H9 (cell line): ENCODE measurements around the gene ZRANB3. TPM values are rescaled to one million over a fixed set of nuclear protein-coding genes. Genes with fewer than 3 reads are reported as not detected.
"Not testable (repeated sequence)": the region's sequence is repeated elsewhere in the genome, so short reads cannot be mapped to it uniquely, and the experiment has no call there.

Experiments used
- DNase-seq: peaks from one replicate; pipeline ENCODE4 v3.0.0-alpha.2; 2017
- H2AFZ ChIP-seq: one replicate; pipeline ENCODE4 v1.6.1; 2013; ENCODE audit warnings: mild to moderate bottlenecking, low read length, control low read depth, moderate library complexity
- H2AK5ac ChIP-seq: 2 replicates; pipeline ENCODE4 v1.6.1; 2013; ENCODE audit warnings: low read length, control low read depth, mixed read lengths; ENCODE audit not compliant: insufficient read length
- H2BK120ac ChIP-seq: one replicate; pipeline ENCODE4 v1.6.1; 2013; ENCODE audit warnings: low read depth, mild to moderate bottlenecking, low read length, control low read depth, inconsistent platforms; ENCODE audit not compliant: poor library complexity, severe bottlenecking
- H2BK12ac ChIP-seq: 2 replicates; pipeline ENCODE4 v1.6.1; 2013; ENCODE audit warnings: low read length, control low read depth, mixed read lengths, low read depth; ENCODE audit not compliant: insufficient read length
- H2BK15ac ChIP-seq: 2 replicates; pipeline ENCODE4 v1.6.1; 2013; ENCODE audit warnings: low read depth, low read length, control low read depth
- H2BK20ac ChIP-seq: one replicate; pipeline ENCODE4 v1.6.1; 2013; ENCODE audit warnings: low read depth, mild to moderate bottlenecking, low read length, control low read depth, inconsistent platforms; ENCODE audit not compliant: poor library complexity, severe bottlenecking
- H2BK5ac ChIP-seq: 2 replicates; pipeline ENCODE4 v1.6.1; 2013; ENCODE audit warnings: low read length, control low read depth, mixed read lengths; ENCODE audit not compliant: insufficient read length
- H3K14ac ChIP-seq: 2 replicates; pipeline ENCODE4 v1.6.1; 2013; ENCODE audit warnings: low read length, control low read depth; ENCODE audit not compliant: insufficient read depth
- H3K18ac ChIP-seq: 2 replicates; pipeline ENCODE4 v1.6.1; 2013; ENCODE audit warnings: low read depth, mild to moderate bottlenecking, mixed read lengths, low read length, control low read depth; ENCODE audit not compliant: insufficient read length
- H3K23ac ChIP-seq: 2 replicates; pipeline ENCODE4 v1.6.1; 2013; ENCODE audit warnings: low read length, control low read depth, mixed read lengths, low read depth; ENCODE audit not compliant: insufficient read length
- H3K23me2 ChIP-seq: 2 replicates; pipeline ENCODE4 v1.6.1; 2013; ENCODE audit warnings: low read depth, mild to moderate bottlenecking, mixed read lengths, low read length, control low read depth; ENCODE audit not compliant: insufficient read length, poor library complexity, severe bottlenecking
- H3K27ac ChIP-seq: 2 replicates; pipeline ENCODE4 v1.5.1; 2013; ENCODE audit warnings: low read length, control low read depth, mixed read lengths, low read depth; ENCODE audit not compliant: insufficient read length
- H3K27me3 ChIP-seq: 2 replicates; pipeline ENCODE4 v1.6.1; 2013; ENCODE audit warnings: low read length, control low read depth, inconsistent platforms; ENCODE audit not compliant: insufficient read depth
- H3K4ac ChIP-seq: 2 replicates; pipeline ENCODE4 v1.6.1; 2013; ENCODE audit warnings: low read depth, mild to moderate bottlenecking, control low read depth, inconsistent platforms, low read length, moderate library complexity
- H3K4me1 ChIP-seq: 2 replicates; pipeline ENCODE4 v1.6.1; 2013; ENCODE audit warnings: low read length, control low read depth, inconsistent platforms; ENCODE audit not compliant: insufficient read depth
- H3K4me2 ChIP-seq: 2 replicates; pipeline ENCODE4 v1.6.1; 2013; ENCODE audit warnings: low read length, control low read depth, mixed read lengths; ENCODE audit not compliant: insufficient read length, insufficient read depth
- H3K56ac ChIP-seq: 2 replicates; pipeline ENCODE4 v1.6.1; 2013; ENCODE audit warnings: low read depth, mild to moderate bottlenecking, mixed read lengths, low read length, control low read depth; ENCODE audit not compliant: insufficient read length
- H3K79me1 ChIP-seq: 2 replicates; pipeline ENCODE4 v1.6.1; 2013; ENCODE audit warnings: low read depth, mild to moderate bottlenecking, moderate library complexity, low read length, control low read depth, inconsistent platforms; ENCODE audit not compliant: insufficient read depth, poor library complexity, severe bottlenecking
- H3K79me2 ChIP-seq: 2 replicates; pipeline ENCODE4 v1.6.1; 2013; ENCODE audit warnings: low read length, control low read depth, inconsistent platforms; ENCODE audit not compliant: insufficient read depth
- H3K9ac ChIP-seq: 2 replicates; pipeline ENCODE4 v1.6.1; 2013; ENCODE audit warnings: low read length, control low read depth, mixed read lengths; ENCODE audit not compliant: insufficient read length; ENCODE audit errors: extremely low read depth
- H3K9me3 ChIP-seq: one replicate; pipeline ENCODE4 v1.6.1; 2013; ENCODE audit warnings: low read depth, low read length, inconsistent platforms; ENCODE audit not compliant: control insufficient read depth
- H3T11ph ChIP-seq: one replicate; pipeline ENCODE4 v1.6.1; 2013; ENCODE audit warnings: mild to moderate bottlenecking, low read length, control low read depth, inconsistent platforms
- H4K20me1 ChIP-seq: one replicate; pipeline ENCODE4 v1.6.1; 2013; ENCODE audit not compliant: control insufficient read depth, insufficient read length, insufficient read depth
- H4K5ac ChIP-seq: 2 replicates; pipeline ENCODE4 v1.6.1; 2013; ENCODE audit warnings: low read depth, mild to moderate bottlenecking, mixed read lengths, low read length, control low read depth; ENCODE audit not compliant: insufficient read length
- H4K8ac ChIP-seq: replicated peaks from 2 replicates; pipeline ENCODE4 v1.6.1; 2013; ENCODE audit warnings: low read length, control low read depth, mixed read lengths, low read depth; ENCODE audit not compliant: insufficient read length
- H4K91ac ChIP-seq: 2 replicates; pipeline ENCODE4 v1.6.1; 2013; ENCODE audit warnings: low read depth, mild to moderate bottlenecking, moderate library complexity, mixed read lengths, low read length, control low read depth; ENCODE audit not compliant: insufficient read length
- H3K27ac Mint-ChIP-seq, 3 experiments: 2 replicates in 2 of 3; 3 replicates in 1 of 3; pipeline ENCODE4 v1.8.0; 2020 to 2021; ENCODE audit warnings: mixed read lengths in 3 of 3, mild to moderate bottlenecking in 1 of 3, moderate library complexity in 1 of 3
- H3K27me3 Mint-ChIP-seq: 2 replicates; pipeline ENCODE4 v1.8.0; 2021; ENCODE audit warnings: low read depth, mild to moderate bottlenecking, moderate library complexity, mixed read lengths
- H3K36me3 Mint-ChIP-seq, 3 experiments: 2 replicates in 2 of 3; 3 replicates in 1 of 3; pipeline ENCODE4 v1.8.0; 2020 to 2021; ENCODE audit warnings: low read depth in 3 of 3, mixed read lengths in 3 of 3; ENCODE audit not compliant: insufficient read depth in 1 of 3
- H3K4me1 Mint-ChIP-seq, 2 experiments: 2 replicates each; pipeline ENCODE4 v1.8.0; 2020; ENCODE audit warnings: mixed read lengths in 2 of 2
- H3K4me3 Mint-ChIP-seq, 2 experiments: 2 replicates in 1 of 2; 3 replicates in 1 of 2; pipeline ENCODE4 v1.8.0; 2020 to 2021; ENCODE audit warnings: mild to moderate bottlenecking in 2 of 2, mixed read lengths in 2 of 2, moderate library complexity in 1 of 2
- H3K9me3 Mint-ChIP-seq, 2 experiments: 2 replicates in 1 of 2; 3 replicates in 1 of 2; pipeline ENCODE4 v1.8.0; 2020; ENCODE audit warnings: mild to moderate bottlenecking in 2 of 2, mixed read lengths in 2 of 2, moderate library complexity in 1 of 2
- WGBS: extraction: QIAGEN DNeasy Blood & Tissue Kit; methylation state at CpG from one replicate; pipeline ENCODE4 v1.1.7; 2013; ENCODE audit warnings: missing lambda C conversion rate, low lambda C conversion rate, mixed read lengths; ENCODE audit not compliant: insufficient read length; ENCODE audit errors: extremely low coverage; 5-methylcytosine and 5-hydroxymethylcytosine counted together
- total RNA-seq: library from RNA; stranded (reverse); gene quantifications from 2 replicates; pipeline ENCODE4 v1.2.1, GENCODE V29; 2021
- TF ChIP-seq, protein P1 (sequence below): fragments of 200-600 bp; sonication (generic); conservative IDR thresholded peaks from 3 replicates; pipeline ENCODE4 v1.8.0; 2021; ENCODE audit warnings: antibody characterized with exemption, mild to moderate bottlenecking

Gene ZRANB3
- total RNA-seq, 1 experiment from 2014 or later: 16.7 TPM

DNA sequence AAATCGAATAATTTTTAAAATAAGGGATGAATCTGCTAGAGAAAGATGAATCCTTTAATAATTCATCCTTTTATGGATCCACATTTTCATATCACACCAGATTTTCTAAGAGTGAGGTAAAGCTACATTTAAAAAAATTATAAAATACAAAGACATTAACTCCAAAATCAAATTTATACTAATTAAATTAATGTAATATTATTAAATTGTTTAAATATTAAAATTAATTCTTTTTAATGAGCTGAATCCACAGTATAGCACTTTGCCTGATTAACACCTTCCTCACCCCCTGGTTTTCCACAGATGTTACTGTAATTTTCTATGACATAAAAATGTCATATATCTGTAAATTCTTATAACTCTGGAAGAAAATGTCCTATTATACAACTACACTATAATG, 26.2 kb downstream of the ZRANB3 start:
- no peak overlapping the region for H2BK12ac ChIP-seq
- no peak overlapping the region for H2BK120ac ChIP-seq
- TF ChIP-seq, protein P1, sequence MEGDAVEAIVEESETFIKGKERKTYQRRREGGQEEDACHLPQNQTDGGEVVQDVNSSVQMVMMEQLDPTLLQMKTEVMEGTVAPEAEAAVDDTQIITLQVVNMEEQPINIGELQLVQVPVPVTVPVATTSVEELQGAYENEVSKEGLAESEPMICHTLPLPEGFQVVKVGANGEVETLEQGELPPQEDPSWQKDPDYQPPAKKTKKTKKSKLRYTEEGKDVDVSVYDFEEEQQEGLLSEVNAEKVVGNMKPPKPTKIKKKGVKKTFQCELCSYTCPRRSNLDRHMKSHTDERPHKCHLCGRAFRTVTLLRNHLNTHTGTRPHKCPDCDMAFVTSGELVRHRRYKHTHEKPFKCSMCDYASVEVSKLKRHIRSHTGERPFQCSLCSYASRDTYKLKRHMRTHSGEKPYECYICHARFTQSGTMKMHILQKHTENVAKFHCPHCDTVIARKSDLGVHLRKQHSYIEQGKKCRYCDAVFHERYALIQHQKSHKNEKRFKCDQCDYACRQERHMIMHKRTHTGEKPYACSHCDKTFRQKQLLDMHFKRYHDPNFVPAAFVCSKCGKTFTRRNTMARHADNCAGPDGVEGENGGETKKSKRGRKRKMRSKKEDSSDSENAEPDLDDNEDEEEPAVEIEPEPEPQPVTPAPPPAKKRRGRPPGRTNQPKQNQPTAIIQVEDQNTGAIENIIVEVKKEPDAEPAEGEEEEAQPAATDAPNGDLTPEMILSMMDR: no peak
- H3K27ac ChIP-seq: no peak overlapping the region
- no peaks in the 10 kb centered on the region for H4K20me1 ChIP-seq
- H3K4me2 ChIP-seq: no peak overlapping the region
- no peak overlapping the region for H3T11ph ChIP-seq
- no peak overlapping the region for H4K8ac ChIP-seq
- Mint-ChIP-seq H3K27me3 (no peaks in the 10 kb centered on the region), H3K4me1 (no peaks in the 10 kb centered on the region), H3K4me3 (no peak overlapping the region), H3K9me3 (peaks cover 6 to 11% of the 10 kb centered on the region in 2 experiments; a peak in 3 of 5 replicates), H3K27ac (no peak overlapping the region), H3K36me3 (peaks cover 40 to 47% (median 45%) of the 10 kb centered on the region in 3 experiments)
- no peak overlapping the region for H3K14ac ChIP-seq
- no peak overlapping the region for H4K5ac ChIP-seq
- no peak overlapping the region for H2BK5ac ChIP-seq
- H2BK20ac ChIP-seq: no peak overlapping the region
- H4K91ac ChIP-seq: no peak overlapping the region
- no peaks in the 10 kb centered on the region for H3K79me2 ChIP-seq
- no peak overlapping the region for H2AK5ac ChIP-seq
- no peak overlapping the region for H2AFZ ChIP-seq
- no peaks in the 10 kb centered on the region for H3K79me1 ChIP-seq
- no peaks in the 10 kb centered on the region for H3K4me1 ChIP-seq
- H3K27me3 ChIP-seq: no peaks in the 10 kb centered on the region
- no peak for DNase-seq
- no CpG with 5 or more reads among the region's 1 CpG for WGBS
- no peak overlapping the region for H2BK15ac ChIP-seq
- H3K9ac ChIP-seq: no peak overlapping the region
- no peak overlapping the region for H3K23ac ChIP-seq
- no peaks in the 10 kb centered on the region for H3K9me3 ChIP-seq
- H3K56ac ChIP-seq: no peak overlapping the region
- no peaks in the 10 kb centered on the region for H3K23me2 ChIP-seq
- H3K4ac ChIP-seq: no peak overlapping the region
- H3K18ac ChIP-seq: no peak overlapping the region

DNA sequence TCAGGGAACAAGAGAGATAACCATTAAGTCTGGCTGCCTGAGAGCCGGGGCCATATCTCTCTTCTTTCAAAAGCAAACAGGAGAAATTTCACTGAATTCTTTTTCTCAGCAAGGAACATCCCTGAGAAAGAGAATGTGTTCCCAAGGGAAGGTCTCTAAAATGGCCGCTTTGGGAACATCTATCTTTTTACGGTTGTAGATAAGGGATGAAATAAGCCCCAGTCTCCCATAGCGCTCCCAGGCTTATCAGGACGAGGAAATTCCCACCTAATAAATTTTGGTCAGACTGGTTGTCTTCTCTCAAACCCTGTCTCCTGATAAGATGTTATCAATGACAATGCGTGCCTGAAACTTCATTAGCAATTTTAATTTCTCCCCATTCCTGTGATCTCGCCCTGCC, 32.4 kb downstream of the ZRANB3 start:
- not testable (repeated sequence) for H3K27me3 ChIP-seq, H2AK5ac ChIP-seq, DNase-seq, H3K4me1 ChIP-seq, H2BK12ac ChIP-seq, H3T11ph ChIP-seq, H3K23ac ChIP-seq, H4K91ac ChIP-seq, H3K4me2 ChIP-seq, H2BK5ac ChIP-seq, H4K5ac ChIP-seq, H2BK20ac ChIP-seq, H3K23me2 ChIP-seq, H3K56ac ChIP-seq, H2AFZ ChIP-seq, H3K27ac Mint-ChIP-seq, H3K79me1 ChIP-seq, H3K9ac ChIP-seq, H2BK15ac ChIP-seq, H2BK120ac ChIP-seq, H4K20me1 ChIP-seq, H3K9me3 ChIP-seq, H3K4me3 Mint-ChIP-seq, H3K14ac ChIP-seq, H3K4me1 Mint-ChIP-seq, H3K4ac ChIP-seq, H3K79me2 ChIP-seq, H4K8ac ChIP-seq, H3K27ac ChIP-seq, H3K18ac ChIP-seq, H3K27me3 Mint-ChIP-seq
- WGBS: no CpG with 5 or more reads among the region's 7 CpGs
- H3K36me3 Mint-ChIP-seq: peaks cover 55 to 68% (median 64%) of the 10 kb centered on the region in 3 experiments
- peaks cover 26 to 29% of the 10 kb centered on the region in 2 experiments for H3K9me3 Mint-ChIP-seq
